HG03066 (cell line): ENCODE data around the gene ADAP1.
"Not testable (repeated sequence)": the region's sequence is repeated elsewhere in the genome, so short reads cannot be mapped to it uniquely, and the experiment has no call there.

Experiments used
- ATAC-seq: cut with Tn5 transposase; IDR thresholded peaks from one replicate; pipeline ENCODE4 v1.9.1; 2021; ENCODE audit warnings: low read depth; ENCODE audit not compliant: unreplicated experiment

ADAP1 gene

GRCh38 chr7:924042-924441, 30.4 kb downstream of the ADAP1 start:
- ATAC-seq: not testable (repeated sequence)

GRCh38 chr7:923108-924041, 31.1 kb downstream of the ADAP1 start:
- peak; percentile 76 for ATAC-seq

- ATAC-seq: peak; percentile 5
Observed at GRCh38 chr7:922334-923107, 32.0 kb downstream of the ADAP1 start.

- no peak for ATAC-seq
Observed at GRCh38 chr7:921581-922333, 32.7 kb downstream of the ADAP1 start.

GRCh38 chr7:921071-921461, 33.4 kb downstream of the ADAP1 start:
- no peak for ATAC-seq

- ATAC-seq: no peak
Observed at GRCh38 chr7:920351-921070, 34.0 kb downstream of the ADAP1 start.

- ATAC-seq: no peak
Observed at GRCh38 chr7:919924-920341, 34.5 kb downstream of the ADAP1 start.

- no peak for ATAC-seq
Observed at GRCh38 chr7:919114-919442, 35.4 kb downstream of the ADAP1 start.

GRCh38 chr7:918441-919113, 35.9 kb downstream of the ADAP1 start:
- ATAC-seq: no peak

GRCh38 chr7:918118-918425, 36.4 kb downstream of the ADAP1 start:
- ATAC-seq: no peak

GRCh38 chr7:917255-918117, 37.0 kb downstream of the ADAP1 start:
- no peak for ATAC-seq

GRCh38 chr7:916291-916941, 38.1 kb downstream of the ADAP1 start:
- ATAC-seq: no peak

- ATAC-seq: no peak
Observed at GRCh38 chr7:915291-916218, 38.9 kb downstream of the ADAP1 start.

- no peak for ATAC-seq
Observed at GRCh38 chr7:914521-915194, 39.8 kb downstream of the ADAP1 start.

GRCh38 chr7:913736-914520, 40.6 kb downstream of the ADAP1 start:
- no peak for ATAC-seq

- no peak for ATAC-seq
Observed at GRCh38 chr7:911791-912480, 42.5 kb downstream of the ADAP1 start.
